GM23338 (cell line): ENCODE measurements around the gene LAMB3. TPM values are rescaled to one million over a fixed set of nuclear protein-coding genes. Genes with fewer than 3 reads are reported as not detected.

Experiments used
- CREB1 ChIP-seq: fragments of 250-450 bp; sonication (Bioruptor Pico); IDR thresholded peaks from 2 replicates; pipeline ENCODE4 v1.5.0; 2020; ENCODE audit warnings: low read depth, mild to moderate bottlenecking, moderate library complexity
- CTCF ChIP-seq, 2 experiments: fragments of 200-600 bp in 1 of 2; sonication (generic) in 1 of 2; conservative IDR thresholded peaks; 2 replicates each; pipeline versions ENCODE4 v1.5.1 to v1.6.1; 2016 to 2017; ENCODE audit warnings: antibody characterized with exemption in 2 of 2, low read depth in 2 of 2, mild to moderate bottlenecking in 2 of 2, moderate library complexity in 1 of 2
- ETS1 ChIP-seq: IDR thresholded peaks from 2 replicates; pipeline ENCODE4 v1.6.1; 2016; ENCODE audit warnings: antibody characterized with exemption
- EZH2 ChIP-seq: fragments of 200-600 bp; sonication (generic); IDR thresholded peaks from one replicate; pipeline ENCODE4 v1.8.0; 2017; ENCODE audit warnings: antibody characterized with exemption, mild to moderate bottlenecking, low read depth; ENCODE audit not compliant: unreplicated experiment
- EZH2phosphoT487 ChIP-seq: fragments of 200-600 bp; sonication (generic); IDR thresholded peaks from one replicate; pipeline ENCODE4 v1.8.1; 2018; ENCODE audit warnings: antibody characterized with exemption; ENCODE audit not compliant: unreplicated experiment
- NANOG ChIP-seq: IDR thresholded peaks from 2 replicates; pipeline ENCODE4 v1.6.1; 2016; ENCODE audit warnings: antibody characterized with exemption, borderline replicate concordance
- POLR2AphosphoS5 ChIP-seq: IDR thresholded peaks from 2 replicates; pipeline ENCODE4 v1.6.1; 2016; ENCODE audit warnings: antibody characterized with exemption, low read depth
- REST ChIP-seq: IDR thresholded peaks from one replicate; pipeline ENCODE4 v1.6.1; 2018; ENCODE audit warnings: antibody characterized with exemption; ENCODE audit not compliant: unreplicated experiment
- STAT1 ChIP-seq: IDR thresholded peaks from one replicate; pipeline ENCODE4 v1.6.1; 2016; ENCODE audit warnings: antibody characterized with exemption; ENCODE audit not compliant: unreplicated experiment
- ZNF114 ChIP-seq: fragments of 250-450 bp; sonication (Bioruptor Pico); IDR thresholded peaks from 2 replicates; pipeline ENCODE4 v1.5.0; 2020; ENCODE audit warnings: mild to moderate bottlenecking, moderate library complexity
- ZNF331 ChIP-seq: fragments of 250-450 bp; sonication (Bioruptor Pico); IDR thresholded peaks from 2 replicates; pipeline ENCODE4 v1.5.0; 2020; ENCODE audit warnings: low read depth, mild to moderate bottlenecking, moderate library complexity
- polyA plus RNA-seq: library from polyadenylated mRNA; unstranded; fragments of >200 nt; fragmentation: Nextera tagmentation; extraction: Ambion mirVana; gene quantifications from 2 replicates; pipeline ENCODE4 v1.2.1, GENCODE V29; 2016
- total RNA-seq: library from RNA; depleted of rRNA; stranded (reverse); fragments of >200 nt; shearing (Covaris generic); gene quantifications from 2 replicates; pipeline ENCODE4 v1.2.3, GENCODE V29; 2014
- TF ChIP-seq, protein P1 (sequence below): fragments of 250-450 bp; sonication (Bioruptor Pico); IDR thresholded peaks from 2 replicates; pipeline ENCODE4 v1.5.0; 2020; ENCODE audit warnings: mild to moderate bottlenecking, moderate library complexity

LAMB3 gene
- total and polyA plus RNA-seq, 2 experiments from 2014 or later, result 0.05 to 0.52 TPM

GRCh38 chr1:209597499-209597898 is 54.7 kb downstream of the LAMB3 start (continued):
- TF ChIP-seq, protein P1, sequence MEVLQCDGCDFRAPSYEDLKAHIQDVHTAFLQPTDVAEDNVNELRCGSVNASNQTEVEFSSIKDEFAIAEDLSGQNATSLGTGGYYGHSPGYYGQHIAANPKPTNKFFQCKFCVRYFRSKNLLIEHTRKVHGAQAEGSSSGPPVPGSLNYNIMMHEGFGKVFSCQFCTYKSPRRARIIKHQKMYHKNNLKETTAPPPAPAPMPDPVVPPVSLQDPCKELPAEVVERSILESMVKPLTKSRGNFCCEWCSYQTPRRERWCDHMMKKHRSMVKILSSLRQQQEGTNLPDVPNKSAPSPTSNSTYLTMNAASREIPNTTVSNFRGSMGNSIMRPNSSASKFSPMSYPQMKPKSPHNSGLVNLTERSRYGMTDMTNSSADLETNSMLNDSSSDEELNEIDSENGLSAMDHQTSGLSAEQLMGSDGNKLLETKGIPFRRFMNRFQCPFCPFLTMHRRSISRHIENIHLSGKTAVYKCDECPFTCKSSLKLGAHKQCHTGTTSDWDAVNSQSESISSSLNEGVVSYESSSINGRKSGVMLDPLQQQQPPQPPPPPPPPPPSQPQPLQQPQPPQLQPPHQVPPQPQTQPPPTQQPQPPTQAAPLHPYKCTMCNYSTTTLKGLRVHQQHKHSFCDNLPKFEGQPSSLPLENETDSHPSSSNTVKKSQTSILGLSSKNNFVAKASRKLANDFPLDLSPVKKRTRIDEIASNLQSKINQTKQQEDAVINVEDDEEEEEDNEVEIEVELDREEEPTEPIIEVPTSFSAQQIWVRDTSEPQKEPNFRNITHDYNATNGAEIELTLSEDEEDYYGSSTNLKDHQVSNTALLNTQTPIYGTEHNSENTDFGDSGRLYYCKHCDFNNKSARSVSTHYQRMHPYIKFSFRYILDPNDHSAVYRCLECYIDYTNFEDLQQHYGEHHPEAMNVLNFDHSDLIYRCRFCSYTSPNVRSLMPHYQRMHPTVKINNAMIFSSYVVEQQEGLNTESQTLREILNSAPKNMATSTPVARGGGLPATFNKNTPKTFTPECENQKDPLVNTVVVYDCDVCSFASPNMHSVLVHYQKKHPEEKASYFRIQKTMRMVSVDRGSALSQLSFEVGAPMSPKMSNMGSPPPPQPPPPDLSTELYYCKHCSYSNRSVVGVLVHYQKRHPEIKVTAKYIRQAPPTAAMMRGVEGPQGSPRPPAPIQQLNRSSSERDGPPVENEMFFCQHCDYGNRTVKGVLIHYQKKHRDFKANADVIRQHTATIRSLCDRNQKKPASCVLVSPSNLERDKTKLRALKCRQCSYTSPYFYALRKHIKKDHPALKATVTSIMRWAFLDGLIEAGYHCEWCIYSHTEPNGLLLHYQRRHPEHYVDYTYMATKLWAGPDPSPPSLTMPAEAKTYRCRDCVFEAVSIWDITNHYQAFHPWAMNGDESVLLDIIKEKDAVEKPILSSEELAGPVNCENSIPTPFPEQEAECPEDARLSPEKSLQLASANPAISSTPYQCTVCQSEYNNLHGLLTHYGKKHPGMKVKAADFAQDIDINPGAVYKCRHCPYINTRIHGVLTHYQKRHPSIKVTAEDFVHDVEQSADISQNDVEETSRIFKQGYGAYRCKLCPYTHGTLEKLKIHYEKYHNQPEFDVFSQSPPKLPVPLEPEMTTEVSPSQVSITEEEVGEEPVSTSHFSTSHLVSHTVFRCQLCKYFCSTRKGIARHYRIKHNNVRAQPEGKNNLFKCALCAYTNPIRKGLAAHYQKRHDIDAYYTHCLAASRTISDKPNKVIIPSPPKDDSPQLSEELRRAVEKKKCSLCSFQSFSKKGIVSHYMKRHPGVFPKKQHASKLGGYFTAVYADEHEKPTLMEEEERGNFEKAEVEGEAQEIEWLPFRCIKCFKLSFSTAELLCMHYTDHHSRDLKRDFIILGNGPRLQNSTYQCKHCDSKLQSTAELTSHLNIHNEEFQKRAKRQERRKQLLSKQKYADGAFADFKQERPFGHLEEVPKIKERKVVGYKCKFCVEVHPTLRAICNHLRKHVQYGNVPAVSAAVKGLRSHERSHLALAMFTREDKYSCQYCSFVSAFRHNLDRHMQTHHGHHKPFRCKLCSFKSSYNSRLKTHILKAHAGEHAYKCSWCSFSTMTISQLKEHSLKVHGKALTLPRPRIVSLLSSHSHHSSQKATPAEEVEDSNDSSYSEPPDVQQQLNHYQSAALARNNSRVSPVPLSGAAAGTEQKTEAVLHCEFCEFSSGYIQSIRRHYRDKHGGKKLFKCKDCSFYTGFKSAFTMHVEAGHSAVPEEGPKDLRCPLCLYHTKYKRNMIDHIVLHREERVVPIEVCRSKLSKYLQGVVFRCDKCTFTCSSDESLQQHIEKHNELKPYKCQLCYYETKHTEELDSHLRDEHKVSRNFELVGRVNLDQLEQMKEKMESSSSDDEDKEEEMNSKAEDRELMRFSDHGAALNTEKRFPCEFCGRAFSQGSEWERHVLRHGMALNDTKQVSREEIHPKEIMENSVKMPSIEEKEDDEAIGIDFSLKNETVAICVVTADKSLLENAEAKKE (CRISPR knock-in tag), result no peak
- TF ChIP-seq POLR2AphosphoS5, result no peak
- no peak for TF ChIP-seq ZNF114
- no peak for TF ChIP-seq EZH2
- no peak for TF ChIP-seq EZH2phosphoT487
- TF ChIP-seq CTCF (conservative IDR thresholded peaks at IDR 0.05; ENCODE audit: low read depth in 2 of 2), result no peak
- TF ChIP-seq STAT1, result no peak
- no peak for TF ChIP-seq ZNF331 (CRISPR knock-in tag)
- TF ChIP-seq CREB1 (CRISPR knock-in tag), result no peak
- no peak for TF ChIP-seq NANOG
- TF ChIP-seq REST, result no peak
- TF ChIP-seq ETS1, result no peak
